HEK293 (cell line): ENCODE data around the gene FRYL.

ENCODE experiments used
- CTCF ChIP-seq: fragments of 450-650 bp; formaldehyde crosslinking; IDR thresholded peaks from 2 replicates; pipeline ENCODE4 v1.5.1; 2016; ENCODE audit warnings: missing biosample characterization, missing genetic modification characterization
- EGR2 ChIP-seq: fragments of 450-650 bp; formaldehyde crosslinking; IDR thresholded peaks from 2 replicates; pipeline ENCODE4 v1.5.1; 2016; ENCODE audit warnings: low read depth, missing biosample characterization, missing genetic modification characterization
- MEIS1 ChIP-seq: sonication (generic); formaldehyde crosslinking; IDR thresholded peaks from 2 replicates; pipeline ENCODE4 v1.8.1; 2022; ENCODE audit warnings: missing genetic modification reagents, mild to moderate bottlenecking, borderline replicate concordance
- ZBTB1 ChIP-seq: fragments of 450-650 bp; formaldehyde crosslinking; IDR thresholded peaks from 2 replicates; pipeline ENCODE4 v1.5.1; 2016; ENCODE audit warnings: missing biosample characterization, missing genetic modification characterization
- ZNF140 ChIP-seq: fragments of 450-650 bp; formaldehyde crosslinking; IDR thresholded peaks from 2 replicates; pipeline ENCODE4 v1.5.1; 2016; ENCODE audit warnings: missing biosample characterization, missing genetic modification characterization
- ZNF558 ChIP-seq: fragments of 450-650 bp; formaldehyde crosslinking; IDR thresholded peaks from 2 replicates; pipeline ENCODE4 v1.5.1; 2016; ENCODE audit warnings: missing biosample characterization, missing genetic modification characterization
- TF ChIP-seq, protein P1 (sequence below): fragments of 450-650 bp; formaldehyde crosslinking; IDR thresholded peaks from 2 replicates; pipeline ENCODE4 v1.5.1; 2016; ENCODE audit warnings: missing biosample characterization, missing genetic modification characterization

DNA sequence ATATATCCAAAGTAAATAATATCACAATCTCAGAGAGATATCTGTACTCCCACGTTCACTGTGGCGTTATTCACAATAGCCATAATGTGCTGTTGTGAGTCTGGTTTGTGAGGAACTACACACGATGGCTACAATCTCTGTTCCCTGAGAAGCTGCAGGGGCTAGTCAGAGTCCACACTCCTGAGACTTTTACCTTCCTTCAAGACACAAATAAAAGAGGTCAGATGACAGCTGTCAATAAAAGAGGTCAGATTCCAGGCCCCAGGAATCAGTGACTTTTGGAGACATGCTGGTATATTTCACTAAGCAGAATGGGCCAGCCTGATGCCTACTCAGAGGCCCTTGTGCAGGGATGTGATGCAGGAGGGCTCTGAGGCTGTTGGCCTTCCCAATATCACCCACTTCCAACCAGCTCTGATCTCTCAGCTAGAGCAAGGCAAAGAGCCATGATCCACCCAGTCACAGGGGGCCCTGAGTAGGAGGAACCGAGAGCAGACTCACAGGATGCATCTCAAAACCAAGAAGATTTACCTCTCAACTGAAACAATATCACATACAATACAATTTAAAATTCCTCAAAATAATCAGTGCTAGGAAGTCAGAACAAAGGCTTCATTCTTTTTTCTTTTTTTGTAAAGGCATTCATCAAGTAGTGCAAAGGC is 13.8 kb downstream of the FRYL start:
- TF ChIP-seq, protein P1, sequence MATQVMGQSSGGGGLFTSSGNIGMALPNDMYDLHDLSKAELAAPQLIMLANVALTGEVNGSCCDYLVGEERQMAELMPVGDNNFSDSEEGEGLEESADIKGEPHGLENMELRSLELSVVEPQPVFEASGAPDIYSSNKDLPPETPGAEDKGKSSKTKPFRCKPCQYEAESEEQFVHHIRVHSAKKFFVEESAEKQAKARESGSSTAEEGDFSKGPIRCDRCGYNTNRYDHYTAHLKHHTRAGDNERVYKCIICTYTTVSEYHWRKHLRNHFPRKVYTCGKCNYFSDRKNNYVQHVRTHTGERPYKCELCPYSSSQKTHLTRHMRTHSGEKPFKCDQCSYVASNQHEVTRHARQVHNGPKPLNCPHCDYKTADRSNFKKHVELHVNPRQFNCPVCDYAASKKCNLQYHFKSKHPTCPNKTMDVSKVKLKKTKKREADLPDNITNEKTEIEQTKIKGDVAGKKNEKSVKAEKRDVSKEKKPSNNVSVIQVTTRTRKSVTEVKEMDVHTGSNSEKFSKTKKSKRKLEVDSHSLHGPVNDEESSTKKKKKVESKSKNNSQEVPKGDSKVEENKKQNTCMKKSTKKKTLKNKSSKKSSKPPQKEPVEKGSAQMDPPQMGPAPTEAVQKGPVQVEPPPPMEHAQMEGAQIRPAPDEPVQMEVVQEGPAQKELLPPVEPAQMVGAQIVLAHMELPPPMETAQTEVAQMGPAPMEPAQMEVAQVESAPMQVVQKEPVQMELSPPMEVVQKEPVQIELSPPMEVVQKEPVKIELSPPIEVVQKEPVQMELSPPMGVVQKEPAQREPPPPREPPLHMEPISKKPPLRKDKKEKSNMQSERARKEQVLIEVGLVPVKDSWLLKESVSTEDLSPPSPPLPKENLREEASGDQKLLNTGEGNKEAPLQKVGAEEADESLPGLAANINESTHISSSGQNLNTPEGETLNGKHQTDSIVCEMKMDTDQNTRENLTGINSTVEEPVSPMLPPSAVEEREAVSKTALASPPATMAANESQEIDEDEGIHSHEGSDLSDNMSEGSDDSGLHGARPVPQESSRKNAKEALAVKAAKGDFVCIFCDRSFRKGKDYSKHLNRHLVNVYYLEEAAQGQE (tag by site-specific recombination), result no peak
- TF ChIP-seq CTCF (tag by site-specific recombination) (no peak), MEIS1 (CRISPR knock-in tag) (no peak), ZNF558 (no peak), ZNF140 (tag by site-specific recombination) (no peak), EGR2 (tag by site-specific recombination) (no peak), ZBTB1 (tag by site-specific recombination) (no peak)
